ENCODE results near the gene TAAR1.

DNA sequence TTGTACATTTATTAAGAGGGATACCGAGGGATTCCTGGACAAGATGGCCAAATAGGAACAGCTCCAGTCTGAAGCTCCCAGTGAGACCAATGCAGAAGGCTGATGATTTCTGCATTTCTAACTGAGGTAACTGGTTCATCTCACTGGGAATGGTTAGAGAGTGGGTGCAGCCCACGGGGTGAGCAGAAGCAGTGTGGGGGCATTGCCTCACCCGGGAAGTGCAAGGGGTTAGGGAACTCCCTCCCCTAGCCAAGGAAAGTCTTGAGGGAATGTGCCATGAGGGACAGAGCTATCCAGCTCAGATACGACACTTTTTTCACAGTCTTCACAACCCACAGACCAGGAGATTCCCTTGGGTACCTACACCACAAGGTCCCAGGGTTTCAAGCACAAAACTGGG, 24.2 kb downstream of the TAAR1 start:
- no peak for TF ChIP-seq YY1 (IDR thresholded peaks at IDR 0.05; ENCODE audit: insufficient read depth, insufficient read length)
- no peak for TF ChIP-seq ZNF274 (IDR thresholded peaks at IDR 0.05; ENCODE audit: low read depth, low read length)
